Activated CD4-positive, alpha-beta T cell treated with anti-CD3 and anti-CD28 coated beads, Interleukin-10, Interleukin-2, amounts not matched to agents 100 ng/mL and 50 ng/mL, durations not matched to agents 16 hours and 8 hours (primary cell): ENCODE data around the gene ATG7.

ENCODE experiments used
- DNase-seq: peaks from one replicate; pipeline ENCODE4 v3.0.0-alpha.2; 2020

Gene ATG7

GRCh38 chr3:11271986-11272904 lies at the start of gene ATG7:
TSS of gene ATG7 (plus strand) at chr3:11272397. CDS start at chr3:11298696, 26,299 bp downstream.
- DNase-seq = peak; percentile 98

- DNase-seq = no peak
Measured at GRCh38 chr3:11224010-11224409, 48.2 kb upstream of the ATG7 start.

- no peak for DNase-seq
Measured at GRCh38 chr3:11224870-11225229, 47.3 kb upstream of the ATG7 start.

DNA sequence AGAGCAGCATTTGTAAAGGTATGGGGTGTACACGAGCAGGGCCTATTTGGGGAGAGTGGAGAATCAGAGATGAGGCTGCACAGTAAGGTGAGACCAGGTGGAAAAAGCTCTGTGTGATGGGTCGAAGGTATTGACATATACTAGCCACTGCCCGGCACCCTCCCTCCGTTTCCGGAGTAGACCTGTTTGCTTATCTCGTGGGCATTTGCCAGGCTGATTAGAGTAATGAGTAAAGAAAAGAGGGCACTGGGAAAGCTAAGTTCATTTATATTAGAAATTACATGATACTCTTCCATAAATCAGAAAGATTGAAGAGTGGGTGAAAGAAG lies 46.2 kb upstream of the ATG7 start:
- DNase-seq = no peak

- no peak for DNase-seq
Measured at GRCh38 chr3:11228041-11228440, 44.2 kb upstream of the ATG7 start.

DNA sequence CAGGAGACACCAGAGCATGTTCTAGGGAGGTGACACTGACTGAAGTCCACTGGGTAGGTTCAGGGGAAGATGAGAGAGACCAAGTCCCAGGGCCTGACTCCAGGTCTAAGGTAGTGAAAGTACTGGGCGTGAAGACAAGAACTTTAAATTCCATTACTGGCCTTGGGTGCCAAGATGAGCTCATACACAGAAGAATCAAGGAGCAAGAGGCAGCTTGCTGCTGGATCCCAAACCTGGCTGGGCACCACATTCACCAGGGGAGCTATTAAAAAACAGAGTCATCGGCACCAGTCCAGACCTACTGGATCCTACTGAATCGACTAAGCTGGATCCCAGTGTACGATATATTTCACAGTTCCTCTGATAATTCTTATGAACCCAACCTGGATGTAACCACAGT lies 42.1 kb upstream of the ATG7 start:
- no peak for DNase-seq

DNA sequence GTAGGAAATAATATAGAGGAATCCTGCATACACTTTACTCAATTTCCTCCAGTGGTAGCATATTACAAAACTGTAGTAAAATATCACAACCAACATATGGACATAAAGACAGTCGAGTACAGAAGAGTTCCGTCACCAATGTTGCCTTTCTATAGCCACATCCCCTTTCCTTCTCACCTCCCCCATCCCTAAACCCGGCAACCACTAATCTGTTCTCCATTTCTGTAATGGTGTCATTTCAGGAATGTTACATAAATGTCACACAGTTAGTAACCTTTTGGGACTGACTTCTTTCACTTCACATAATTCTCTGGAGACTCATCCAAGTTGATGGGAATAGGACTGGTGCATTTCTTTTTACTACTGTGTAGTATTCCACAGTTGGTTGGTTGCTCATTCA lies 41.4 kb upstream of the ATG7 start:
- no peak for DNase-seq

GRCh38 chr3:11235385-11235784 lies 36.8 kb upstream of the ATG7 start:
- DNase-seq = no peak

DNA sequence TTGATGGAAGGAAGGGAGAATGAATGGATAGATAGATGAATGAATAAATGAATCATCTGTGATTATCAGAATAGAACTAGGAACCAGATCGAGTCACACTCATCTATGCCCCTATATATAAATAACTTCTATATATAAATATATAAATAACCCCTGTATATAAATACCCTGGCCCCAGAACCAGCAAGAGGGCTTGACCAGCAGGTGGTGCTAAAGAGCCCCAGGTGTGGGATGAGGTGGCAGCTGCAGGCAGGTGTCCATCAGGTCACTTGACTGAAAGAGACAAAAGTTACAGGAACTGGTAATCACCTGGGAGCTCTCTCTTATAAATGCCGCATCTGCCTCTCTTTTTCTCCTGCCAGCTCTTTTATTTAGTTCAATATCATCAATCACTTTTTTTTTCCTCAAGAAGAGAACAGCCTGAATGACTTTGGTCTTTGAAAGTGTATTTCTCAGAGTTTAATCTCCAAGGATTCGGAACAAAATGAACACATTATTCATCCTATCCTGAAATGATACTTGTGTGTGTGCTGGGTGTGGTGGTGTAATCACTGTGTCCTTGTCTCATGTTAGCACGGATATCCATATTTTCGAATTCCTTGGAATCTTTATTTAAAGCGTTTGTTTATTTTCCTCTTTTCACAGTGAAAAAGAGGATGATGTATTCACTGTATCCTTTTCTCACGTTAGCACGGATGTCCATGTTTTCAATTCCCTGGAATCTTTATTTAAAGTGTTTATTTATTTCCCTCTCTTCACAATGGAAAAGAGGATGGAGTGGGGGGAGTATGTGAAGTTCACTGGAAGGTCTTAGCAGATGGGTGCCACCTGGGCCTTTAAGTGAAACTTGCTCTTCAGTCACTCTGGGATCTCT lies 35.4 kb upstream of the ATG7 start:
- DNase-seq = peak; percentile 84

DNA sequence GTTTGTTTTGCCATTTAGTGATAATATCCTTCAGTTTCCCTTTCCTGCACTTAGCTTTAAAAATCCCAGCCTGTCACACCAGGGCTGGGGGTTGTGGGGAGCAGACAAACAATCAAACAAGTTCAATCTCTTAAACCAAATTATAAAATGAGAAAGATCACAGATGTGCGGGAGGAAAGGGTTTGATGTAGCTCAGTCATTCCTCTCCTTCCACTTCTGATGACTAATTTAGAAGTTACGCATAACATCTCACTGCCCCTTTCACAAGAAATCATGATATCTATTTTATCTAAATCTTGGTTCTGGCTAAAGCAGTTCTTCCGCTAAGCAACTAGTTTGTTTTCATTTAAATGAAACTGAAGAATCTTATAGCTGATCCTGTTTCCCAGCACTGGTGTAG lies 34.1 kb upstream of the ATG7 start:
- peak; percentile 88 for DNase-seq

- DNase-seq = peak; percentile 91
Measured at GRCh38 chr3:11238880-11239279, 33.3 kb upstream of the ATG7 start.

GRCh38 chr3:11239796-11240195 lies 32.4 kb upstream of the ATG7 start:
- DNase-seq = no peak

DNA sequence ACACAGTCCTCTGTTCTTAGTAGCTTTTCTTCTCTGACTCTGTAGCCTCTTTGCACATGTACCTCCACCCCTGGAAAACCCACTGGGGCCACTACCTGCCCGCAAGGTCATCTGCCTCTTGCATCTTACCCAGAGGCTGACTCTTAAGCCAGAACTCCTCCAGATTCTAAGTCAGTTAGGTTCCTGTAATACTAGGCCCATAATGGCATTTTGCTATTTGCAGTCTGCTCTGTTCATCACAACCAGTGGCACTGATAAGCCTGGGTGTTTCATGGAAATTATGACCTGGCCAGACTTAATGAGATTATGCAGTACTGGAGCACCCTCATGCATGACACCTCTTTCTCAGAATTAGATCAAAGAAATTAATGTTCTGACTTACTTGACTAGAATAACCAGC lies 31.7 kb upstream of the ATG7 start:
- DNase-seq = peak; percentile 68

DNA sequence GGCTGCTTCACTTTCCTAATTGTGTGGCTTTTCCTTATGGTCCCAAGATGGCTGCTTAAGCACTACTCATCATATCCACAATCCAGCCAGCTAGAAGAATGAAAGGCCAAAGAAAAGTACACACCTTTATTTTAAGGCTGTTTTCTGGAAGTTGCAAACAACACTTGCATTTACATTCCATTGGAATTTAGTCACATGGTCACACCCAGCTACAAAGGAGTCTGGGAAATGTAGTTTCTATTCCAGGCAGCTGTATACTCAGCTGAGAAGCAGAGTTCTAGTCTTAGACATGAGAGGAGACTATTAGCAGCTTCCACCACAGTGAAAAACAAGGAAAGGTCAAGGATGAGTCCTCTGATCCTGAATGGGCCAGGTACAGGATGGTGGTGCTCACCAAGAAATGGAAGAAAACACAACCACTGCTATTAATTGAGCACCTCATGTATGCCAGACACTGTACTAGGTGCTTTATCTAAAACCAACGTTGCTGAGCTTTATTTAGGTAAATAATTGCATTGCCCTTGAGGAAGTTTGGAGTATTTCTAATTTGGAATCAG lies 28.0 kb upstream of the ATG7 start:
- no peak for DNase-seq

GRCh38 chr3:11245276-11245675 lies 26.9 kb upstream of the ATG7 start:
- DNase-seq = peak; percentile 34

GRCh38 chr3:11245827-11246662 lies 26.2 kb upstream of the ATG7 start:
- no peak for DNase-seq

GRCh38 chr3:11246663-11246970 lies 25.6 kb upstream of the ATG7 start:
- DNase-seq = no peak

- no peak for DNase-seq
Measured at GRCh38 chr3:11247362-11247761, 24.8 kb upstream of the ATG7 start.

GRCh38 chr3:11248596-11248995 lies 23.6 kb upstream of the ATG7 start:
- no peak for DNase-seq

GRCh38 chr3:11250902-11251806 lies 21.0 kb upstream of the ATG7 start:
- DNase-seq = peak; percentile 65

DNA sequence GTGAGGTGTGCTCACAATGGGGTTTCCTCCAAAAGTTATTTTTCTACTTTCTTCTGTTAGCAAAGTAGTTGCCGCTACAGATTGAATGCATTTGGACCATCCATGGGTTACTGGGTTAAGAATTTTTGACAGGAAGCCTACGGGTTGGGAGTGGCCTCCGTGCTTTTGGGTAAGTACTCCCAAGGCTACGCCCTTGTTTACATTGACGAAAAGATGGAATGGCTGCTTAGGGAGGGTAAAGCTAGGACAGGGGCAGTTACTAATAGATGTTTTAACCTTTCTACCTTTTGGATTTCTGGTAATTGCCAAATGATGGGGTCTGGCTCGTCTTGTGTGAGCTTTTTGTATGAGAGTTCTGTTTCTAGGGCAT lies 20.4 kb upstream of the ATG7 start:
- DNase-seq = no peak

DNA sequence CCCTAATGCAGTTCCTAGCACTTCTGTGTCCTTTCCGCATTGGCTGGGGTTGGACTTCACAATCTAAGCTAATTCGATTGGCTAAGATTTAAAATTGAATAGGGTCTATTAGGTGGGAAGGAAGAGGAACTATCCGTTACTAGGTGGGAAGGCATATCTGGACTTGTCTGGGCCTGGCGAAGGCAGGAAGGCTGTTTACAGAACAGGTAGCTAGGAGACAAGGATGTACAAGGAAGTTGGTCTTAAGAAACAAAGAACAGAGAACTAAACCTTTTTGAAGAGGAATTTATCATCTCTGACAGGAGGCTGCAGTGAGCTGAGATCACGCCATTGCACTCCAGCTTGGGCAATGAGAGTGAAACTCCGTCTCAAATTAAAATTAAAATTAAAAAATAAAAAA lies 17.3 kb upstream of the ATG7 start:
- DNase-seq = no peak
